Astrocyte of the hippocampus (primary cell): ENCODE results near the gene YARS1.

ENCODE experiments used
- DNase-seq: peaks from one replicate; pipeline ENCODE4 v3.0.0; 2011; ENCODE audit warnings: low read depth, low spot score

The YARS1 gene

GRCh38 chr1:32817159-32817814, at the start of gene YARS1, which contains the start of gene S100PBP:
TSS of gene YARS1 (minus strand) at chr1:32817358. CDS start at chr1:32817244, 114 bp downstream.
TSS of gene S100PBP (plus strand) at chr1:32817653. CDS start at chr1:32826100, 8,447 bp downstream.
- peak; percentile 100 for DNase-seq

GRCh38 chr1:32865639-32866405, 48.7 kb upstream of the YARS1 start:
- DNase-seq, result no peak

- DNase-seq, result no peak
These were observed 47.3 kb upstream of the YARS1 start for GRCh38 chr1:32864375-32865019.

GRCh38 chr1:32863881-32864245, 46.7 kb upstream of the YARS1 start:
- DNase-seq, result no peak

GRCh38 chr1:32863218-32863880, 46.2 kb upstream of the YARS1 start:
- DNase-seq, result no peak

GRCh38 chr1:32861904-32862695, 44.9 kb upstream of the YARS1 start:
- no peak for DNase-seq

- no peak for DNase-seq
These were observed 43.4 kb upstream of the YARS1 start for GRCh38 chr1:32860566-32860965.

- no peak for DNase-seq
These were observed 42.8 kb upstream of the YARS1 start for GRCh38 chr1:32859915-32860314.

GRCh38 chr1:32858791-32859190, 41.6 kb upstream of the YARS1 start:
- DNase-seq, result no peak

- DNase-seq, result no peak
These were observed 41.0 kb upstream of the YARS1 start for GRCh38 chr1:32858136-32858535.

GRCh38 chr1:32855861-32856617, 38.9 kb upstream of the YARS1 start:
- no peak for DNase-seq

GRCh38 chr1:32848354-32849063, 31.4 kb upstream of the YARS1 start:
- no peak for DNase-seq

- DNase-seq, result no peak
These were observed 14.7 kb upstream of the YARS1 start for GRCh38 chr1:32831878-32832277.

- peak; percentile 8 for DNase-seq
These were observed 13.1 kb upstream of the YARS1 start for GRCh38 chr1:32830092-32830852.

- DNase-seq, result peak; percentile 10
These were observed 11.2 kb upstream of the YARS1 start for GRCh38 chr1:32828341-32828740.

- no peak for DNase-seq
These were observed 8.0 kb upstream of the YARS1 start for GRCh38 chr1:32825181-32825580.

- DNase-seq, result no peak
These were observed 1.8 kb upstream of the YARS1 start for GRCh38 chr1:32818804-32819541.
